GM12873 (cell line): Measurements from ENCODE around the gene ACTG1.

Experiments
- CTCF ChIP-seq: IDR thresholded peaks from 2 replicates; pipeline ENCODE4 v1.5.1; 2012; ENCODE audit warnings: low read depth, mild to moderate bottlenecking, moderate library complexity, low read length, control low read depth; ENCODE audit not compliant: insufficient read depth; ENCODE audit errors: missing control alignments

Gene ACTG1

GRCh38 chr17:81520021-81520901 lies 7.7 kb upstream of the ACTG1 start:
- no peak for TF ChIP-seq CTCF

- TF ChIP-seq CTCF: peak; percentile 62
Observed at GRCh38 chr17:81519284-81520020, 6.9 kb upstream of the ACTG1 start.

GRCh38 chr17:81518785-81519283 lies 6.2 kb upstream of the ACTG1 start:
- no peak for TF ChIP-seq CTCF

GRCh38 chr17:81518113-81518784 lies 5.7 kb upstream of the ACTG1 start:
- no peak for TF ChIP-seq CTCF

- peak; percentile 26 for TF ChIP-seq CTCF
Observed at GRCh38 chr17:81517339-81518112, 4.9 kb upstream of the ACTG1 start.

- TF ChIP-seq CTCF: no peak
Observed at GRCh38 chr17:81517009-81517338, 4.4 kb upstream of the ACTG1 start.
